ENCODE data around the gene PRAMEF20.
A peak's percentile ranks its signal among the peaks of the same experiment; 100 is the strongest.

The PRAMEF20 gene

DNA sequence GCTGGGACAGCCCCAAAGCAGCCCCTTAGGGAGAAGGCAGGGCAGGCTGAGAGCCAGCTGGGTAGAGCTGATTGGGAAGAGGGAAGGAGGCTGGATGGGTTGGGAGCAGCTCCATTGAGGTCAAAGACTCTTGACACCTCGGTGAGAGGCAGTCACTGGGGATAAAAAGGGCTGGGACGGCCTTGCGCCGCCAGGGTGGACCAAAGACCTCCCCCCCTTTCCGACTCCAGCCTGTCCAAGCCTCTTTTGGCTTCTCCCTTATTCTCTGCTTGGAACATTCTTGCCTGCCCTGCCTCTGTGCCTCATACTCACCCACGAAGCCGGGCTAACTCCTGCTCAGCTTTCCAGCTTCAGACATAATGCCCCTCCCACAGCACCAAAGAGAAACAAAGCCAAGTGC, 52.4 kb downstream of the PRAMEF20 start:
- no peak for DNase-seq (ENCODE audit: low read depth, low spot score)

- no peak for DNase-seq (ENCODE audit: low read depth, low spot score)
These were observed 55.3 kb downstream of the PRAMEF20 start for GRCh38 chr1:13465515-13465914.

DNA sequence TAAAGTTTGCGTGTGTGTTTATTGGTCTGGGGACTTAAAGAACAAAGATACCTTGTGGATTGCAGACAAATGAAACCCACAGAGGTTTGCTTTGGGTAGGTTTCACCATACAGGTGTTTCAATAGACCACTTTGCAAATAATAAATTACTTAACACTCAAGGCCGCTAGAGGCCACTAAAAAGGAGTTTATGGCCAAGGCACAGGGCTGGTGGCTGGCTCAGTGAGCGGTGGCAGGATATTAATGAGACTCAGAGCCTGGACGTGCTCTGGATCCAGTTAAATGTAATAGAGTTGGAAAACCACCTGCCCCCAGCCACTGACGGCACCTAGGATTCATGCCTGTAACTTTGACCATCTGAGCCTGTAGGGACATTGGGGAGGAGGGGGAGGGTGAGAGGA, 59.1 kb downstream of the PRAMEF20 start:
- DNase-seq (ENCODE audit: low read depth, low spot score): peak; percentile 10

Data from ELF-1 (cell line).